MM.1S (cell line): Measurements from ENCODE around the gene NNT.

ENCODE experiments used
- DNase-seq: peaks from one replicate; pipeline ENCODE4 v3.0.0-alpha.2; 2015
- H2AFZ ChIP-seq: fragments of 300-600 bp; sonication (generic); 2 replicates; pipeline ENCODE4 v1.6.0; 2016; ENCODE audit warnings: antibody characterized with exemption, low read length
- H3F3A ChIP-seq: fragments of 300-600 bp; sonication (generic); 2 replicates; pipeline ENCODE4 v1.6.1; 2016; ENCODE audit warnings: mild to moderate bottlenecking, antibody characterized with exemption, low read length, moderate library complexity, mixed read lengths; ENCODE audit not compliant: insufficient read depth
- H3K27ac ChIP-seq: fragments of 300-600 bp; sonication (generic); 2 replicates; pipeline ENCODE4 v1.5.1; 2016; ENCODE audit warnings: mild to moderate bottlenecking, low read length
- H3K27me3 ChIP-seq: fragments of 300-600 bp; sonication (generic); replicated peaks from 2 replicates; pipeline ENCODE4 v1.6.0; 2016; ENCODE audit warnings: low read length; ENCODE audit not compliant: insufficient read depth
- H3K36me3 ChIP-seq: fragments of 300-600 bp; sonication (generic); replicated peaks from 2 replicates; pipeline ENCODE4 v1.6.1; 2016; ENCODE audit warnings: mild to moderate bottlenecking, low read length, mixed read lengths; ENCODE audit not compliant: insufficient read depth
- H3K4me1 ChIP-seq: fragments of 300-600 bp; sonication (generic); 2 replicates; pipeline ENCODE4 v1.6.1; 2016; ENCODE audit warnings: low read length, mixed read lengths
- H3K4me2 ChIP-seq: fragments of 300-600 bp; sonication (generic); 2 replicates; pipeline ENCODE4 v1.6.0; 2016; ENCODE audit warnings: low read depth, low read length
- H3K4me3 ChIP-seq: fragments of 300-600 bp; sonication (generic); 2 replicates; pipeline ENCODE4 v1.5.1; 2016; ENCODE audit warnings: low read length, mixed read lengths
- H3K79me2 ChIP-seq: fragments of 300-600 bp; sonication (generic); 2 replicates; pipeline ENCODE4 v1.6.1; 2016; ENCODE audit warnings: mixed run types, low read length, mixed read lengths
- H3K9ac ChIP-seq: fragments of 300-600 bp; sonication (generic); 2 replicates; pipeline ENCODE4 v1.6.1; 2016; ENCODE audit warnings: low read length, mixed read lengths
- H3K9me2 ChIP-seq: fragments of 300-600 bp; sonication (generic); replicated peaks from 2 replicates; pipeline ENCODE4 v1.6.1; 2016; ENCODE audit warnings: mild to moderate bottlenecking, low read length, mixed read lengths; ENCODE audit not compliant: insufficient read depth
- H3K9me3 ChIP-seq: fragments of 300-600 bp; sonication (generic); replicated peaks from 2 replicates; pipeline ENCODE4 v1.6.1; 2016; ENCODE audit warnings: mild to moderate bottlenecking, low read length, mixed read lengths; ENCODE audit not compliant: insufficient read depth
- H4K20me1 ChIP-seq: fragments of 300-600 bp; sonication (generic); 2 replicates; pipeline ENCODE4 v1.6.1; 2016; ENCODE audit warnings: mild to moderate bottlenecking, low read length, moderate library complexity, mixed read lengths; ENCODE audit not compliant: insufficient read depth
- CTCF ChIP-seq: fragments of 300-600 bp; sonication (generic); IDR thresholded peaks from 2 replicates; pipeline ENCODE4 v1.5.1; 2016; ENCODE audit warnings: antibody characterized with exemption, low read length, mixed read lengths
- EZH2 ChIP-seq: fragments of 300-600 bp; sonication (generic); optimal IDR thresholded peaks from 2 replicates; pipeline ENCODE3; 2017; ENCODE audit warnings: low read depth, mild to moderate bottlenecking, antibody characterized with exemption, low read length, mixed read lengths
- EZH2phosphoT487 ChIP-seq: fragments of 300-600 bp; sonication (generic); IDR thresholded peaks from 2 replicates; pipeline ENCODE4 v1.6.1; 2018; ENCODE audit warnings: antibody characterized with exemption, low read length

The NNT gene

GRCh38 chr5:43683884-43684471, 81.0 kb downstream of the NNT start:
- Histone ChIP-seq H3K4me2 (no peak overlapping the region), H3K27ac (no peak overlapping the region), H3K4me3 (no peak overlapping the region), H2AFZ (no peak overlapping the region), H3K9ac (no peak overlapping the region), H3F3A (no peaks in the 10 kb centered on the region), H3K4me1 (no peaks in the 10 kb centered on the region), H3K27me3 (no peaks in the 10 kb centered on the region), H4K20me1 (no peaks in the 10 kb centered on the region), H3K9me3 (no peaks in the 10 kb centered on the region), H3K36me3 (peaks cover 12% of the 10 kb centered on the region; the same call in 1 of the 2 replicates), H3K79me2 (no peaks in the 10 kb centered on the region), H3K9me2 (no peaks in the 10 kb centered on the region)
- no peak for DNase-seq
- TF ChIP-seq EZH2phosphoT487: no peak
- no peak for TF ChIP-seq CTCF
- TF ChIP-seq EZH2: no peak

GRCh38 chr5:43685252-43685950, 82.4 kb downstream of the NNT start:
- no peaks in the 10 kb centered on the region for H4K20me1 ChIP-seq
- no peaks in the 10 kb centered on the region for H3K9me3 ChIP-seq
- peaks cover 14% of the 10 kb centered on the region; the same call in 1 of the 2 replicates for H3K36me3 ChIP-seq
- H3K4me1 ChIP-seq: no peaks in the 10 kb centered on the region
- no peaks in the 10 kb centered on the region for H3F3A ChIP-seq
- H3K4me3 ChIP-seq: no peak overlapping the region
- H3K4me2 ChIP-seq: no peak overlapping the region
- no peak overlapping the region for H2AFZ ChIP-seq
- no peak for DNase-seq
- TF ChIP-seq CTCF (no peak), EZH2phosphoT487 (no peak), EZH2 (no peak)
- peaks cover 5% of the 10 kb centered on the region for H3K79me2 ChIP-seq
- H3K27ac ChIP-seq: no peak overlapping the region
- no peaks in the 10 kb centered on the region for H3K9me2 ChIP-seq
- H3K27me3 ChIP-seq: no peaks in the 10 kb centered on the region
- no peak overlapping the region for H3K9ac ChIP-seq

- Histone ChIP-seq H3K9me3 (no peaks in the 10 kb centered on the region), H3K36me3 (peaks cover 12% of the 10 kb centered on the region; the same call in 1 of the 2 replicates)
These were observed 84.3 kb downstream of the NNT start for GRCh38 chr5:43687275-43687674.

More at GRCh38 chr5:43687275-43687674, 84.3 kb downstream of the NNT start:
- Histone ChIP-seq H3K4me2 (no peak overlapping the region), H3K4me3 (no peak overlapping the region), H3K27me3 (no peaks in the 10 kb centered on the region), H3K27ac (no peak overlapping the region), H3K9me2 (no peaks in the 10 kb centered on the region), H4K20me1 (no peaks in the 10 kb centered on the region), H3K4me1 (no peaks in the 10 kb centered on the region), H2AFZ (no peak overlapping the region), H3K9ac (no peak overlapping the region), H3K79me2 (peaks cover 8% of the 10 kb centered on the region), H3F3A (no peaks in the 10 kb centered on the region)
- no peak for DNase-seq
- no peak for TF ChIP-seq EZH2
- no peak for TF ChIP-seq CTCF
- TF ChIP-seq EZH2phosphoT487: no peak
